CD14-positive monocyte (primary cell): ENCODE measurements around the gene AP5B1. TPM values are rescaled to one million over a fixed set of nuclear protein-coding genes. Genes with fewer than 3 reads are reported as not detected.

ENCODE experiments used
- DNase-seq, 3 donors: peaks; one replicate each; pipeline ENCODE4 v3.0.0-alpha.2; 2011 to 2022
- H2AFZ ChIP-seq: 2 replicates; pipeline ENCODE4 v1.6.0; 2012; ENCODE audit warnings: mild to moderate bottlenecking, low read depth, low read length, inconsistent platforms; ENCODE audit not compliant: insufficient read depth, poor library complexity, severe bottlenecking
- H3K27ac ChIP-seq, 2 donors: 1 replicate in 1 of 2; 2 replicates in 1 of 2; pipeline ENCODE4 v1.5.1; 2012 to 2013; ENCODE audit warnings: low read length in 2 of 2, control low read depth in 1 of 2, inconsistent platforms in 1 of 2, low read depth in 1 of 2, mild to moderate bottlenecking in 1 of 2
- H3K27me3 ChIP-seq, 2 donors: one replicate each; pipeline versions ENCODE4 v1.6.0 to v1.6.1; 2011 to 2013; ENCODE audit warnings: low read length in 2 of 2; ENCODE audit not compliant: control insufficient read depth in 2 of 2, insufficient read depth in 2 of 2
- H3K36me3 ChIP-seq, 2 donors: replicated peaks in 1 of 2; 1 replicate in 1 of 2; 2 replicates in 1 of 2; pipeline versions ENCODE4 v1.5.1 to v1.6.1; 2012 to 2013; ENCODE audit warnings: low read length in 2 of 2, control low read depth in 1 of 2, inconsistent platforms in 1 of 2, mild to moderate bottlenecking in 1 of 2; ENCODE audit not compliant: insufficient read depth in 2 of 2, control insufficient read depth in 1 of 2
- H3K4me1 ChIP-seq, 2 donors: 1 replicate in 1 of 2; 2 replicates in 1 of 2; pipeline versions ENCODE4 v1.5.1 to v1.6.1; 2012 to 2013; ENCODE audit warnings: low read length in 2 of 2, control low read depth in 1 of 2, inconsistent platforms in 1 of 2, mild to moderate bottlenecking in 1 of 2, moderate library complexity in 1 of 2; ENCODE audit not compliant: insufficient read depth in 2 of 2, control insufficient read depth in 1 of 2
- H3K4me2 ChIP-seq: replicated peaks from 2 replicates; pipeline ENCODE3; 2012; ENCODE audit warnings: low read length, moderate library complexity, mild to moderate bottlenecking; ENCODE audit not compliant: poor library complexity, severe bottlenecking; ENCODE audit errors: extremely low read depth
- H3K4me3 ChIP-seq, 3 experiments: fragments of 200-600 bp in 1 of 3; sonication (generic) in 1 of 3; replicated peaks in 1 of 3; 1 replicate in 2 of 3; 2 replicates in 1 of 3; pipeline ENCODE4 v1.5.1; 2011 to 2013; ENCODE audit warnings: low read length in 3 of 3, mild to moderate bottlenecking in 3 of 3, control low read depth in 2 of 3, low read depth in 2 of 3, inconsistent platforms in 1 of 3, moderate library complexity in 1 of 3
- H3K79me2 ChIP-seq: 2 replicates; pipeline ENCODE4 v1.6.0; 2012; ENCODE audit warnings: mild to moderate bottlenecking, control low read depth, inconsistent platforms, low read length, moderate library complexity; ENCODE audit not compliant: insufficient read depth
- H3K9ac ChIP-seq: 2 replicates; pipeline ENCODE4 v1.6.0; 2017; ENCODE audit warnings: low read length, mild to moderate bottlenecking; ENCODE audit not compliant: insufficient read depth, poor library complexity, severe bottlenecking
- H3K9me3 ChIP-seq, 2 donors: replicated peaks in 1 of 2; 1 replicate in 1 of 2; 2 replicates in 1 of 2; pipeline versions ENCODE4 v1.5.1 to v1.6.1; 2012 to 2013; ENCODE audit warnings: low read length in 2 of 2, control low read depth in 1 of 2; ENCODE audit not compliant: control insufficient read depth in 1 of 2, insufficient read depth in 1 of 2
- H4K20me1 ChIP-seq: 2 replicates; pipeline ENCODE4 v1.6.0; 2012; ENCODE audit warnings: mild to moderate bottlenecking, low read length, control low read depth, moderate library complexity; ENCODE audit not compliant: insufficient read depth
- H3K27ac Mint-ChIP-seq, 7 donors: one replicate each; pipeline ENCODE4 v1.8.0; 2020; ENCODE audit warnings: mild to moderate bottlenecking in 7 of 7, mixed read lengths in 7 of 7, moderate library complexity in 6 of 7, inconsistent platforms in 2 of 7
- H3K27me3 Mint-ChIP-seq, 3 donors: one replicate each; pipeline ENCODE4 v1.8.0; 2021 to 2022; ENCODE audit warnings: low read depth in 3 of 3, mild to moderate bottlenecking in 3 of 3, mixed read lengths in 3 of 3, moderate library complexity in 3 of 3, inconsistent platforms in 1 of 3
- H3K36me3 Mint-ChIP-seq, 2 donors: one replicate each; pipeline ENCODE4 v1.8.0; 2020; ENCODE audit warnings: mixed read lengths in 2 of 2, inconsistent platforms in 1 of 2, mild to moderate bottlenecking in 1 of 2
- H3K4me1 Mint-ChIP-seq: one replicate; pipeline ENCODE4 v1.8.0; 2020; ENCODE audit warnings: mild to moderate bottlenecking, mixed read lengths
- H3K4me3 Mint-ChIP-seq, 2 donors: one replicate each; pipeline ENCODE4 v1.8.0; 2020; ENCODE audit warnings: mild to moderate bottlenecking in 2 of 2, mixed read lengths in 2 of 2, moderate library complexity in 1 of 2
- H3K9me3 Mint-ChIP-seq, 7 donors: one replicate each; pipeline ENCODE4 v1.8.0; 2020 to 2022; ENCODE audit warnings: mixed read lengths in 7 of 7, mild to moderate bottlenecking in 6 of 7, moderate library complexity in 6 of 7, inconsistent platforms in 2 of 7
- WGBS: methylation state at CpG from one replicate; pipeline ENCODE4 v1.1.5; 2013; ENCODE audit warnings: missing lambda C conversion rate; ENCODE audit not compliant: insufficient coverage; 5-methylcytosine and 5-hydroxymethylcytosine counted together
- intact Hi-C, 2 donors: fragments of 100-400 bp; cut with micrococcal nuclease; formaldehyde crosslinking; loops; one replicate each; pipeline versions ENCODE4 v1.15.0 to v1.15.1; 2023
- polyA plus RNA-seq, 3 donors: library from polyadenylated mRNA; depleted of rRNA in 1 of 3; unstranded in 2 of 3; stranded (reverse) in 1 of 3; fragments of 300-500 nt in 2 of 3; fragments of >200 nt in 1 of 3; fragmentation: Illumina TruSeq in 2 of 3; gene quantifications; 1 replicate in 2 of 3; 2 replicates in 1 of 3; pipeline ENCODE4 v1.2.3, GENCODE V29; 2012 to 2021
- TF ChIP-seq, protein P1 (sequence below): fragments of 200-600 bp; IDR thresholded peaks from one replicate; pipeline ENCODE4 v1.8.0; 2022; ENCODE audit warnings: antibody characterized with exemption, mild to moderate bottlenecking

Gene AP5B1
- polyA plus RNA-seq, 3 donors = 33.7 to 46.4 (median 35.1) TPM

GRCh38 chr11:65788821-65789220, 8.0 kb upstream of the AP5B1 start:
- H3K36me3 ChIP-seq = no peaks in the 10 kb centered on the region
- no CpG with 5 or more reads among the region's 6 CpGs for WGBS
- H3K4me3 ChIP-seq = no peak overlapping the region
- H3K27me3 ChIP-seq = peaks cover 29 to 64% of the 10 kb centered on the region in 2 donors
- H3K27me3 Mint-ChIP-seq = peaks cover 55 to 67% (median 63%) of the 10 kb centered on the region in 3 donors
- H3K9me3 ChIP-seq = peaks cover 0 to 22% of the 10 kb centered on the region in 2 donors
- DNase-seq = no peak
- H4K20me1 ChIP-seq = no peaks in the 10 kb centered on the region
- no peak overlapping the region for H3K9ac ChIP-seq
- no peaks in the 10 kb centered on the region for H3K79me2 ChIP-seq
- no peak overlapping the region for H3K27ac ChIP-seq
- H3K9me3 Mint-ChIP-seq = peaks cover 0 to 22% (median 8%) of the 10 kb centered on the region in 7 donors
- intact Hi-C loops = no loop called here
- TF ChIP-seq, protein P1, sequence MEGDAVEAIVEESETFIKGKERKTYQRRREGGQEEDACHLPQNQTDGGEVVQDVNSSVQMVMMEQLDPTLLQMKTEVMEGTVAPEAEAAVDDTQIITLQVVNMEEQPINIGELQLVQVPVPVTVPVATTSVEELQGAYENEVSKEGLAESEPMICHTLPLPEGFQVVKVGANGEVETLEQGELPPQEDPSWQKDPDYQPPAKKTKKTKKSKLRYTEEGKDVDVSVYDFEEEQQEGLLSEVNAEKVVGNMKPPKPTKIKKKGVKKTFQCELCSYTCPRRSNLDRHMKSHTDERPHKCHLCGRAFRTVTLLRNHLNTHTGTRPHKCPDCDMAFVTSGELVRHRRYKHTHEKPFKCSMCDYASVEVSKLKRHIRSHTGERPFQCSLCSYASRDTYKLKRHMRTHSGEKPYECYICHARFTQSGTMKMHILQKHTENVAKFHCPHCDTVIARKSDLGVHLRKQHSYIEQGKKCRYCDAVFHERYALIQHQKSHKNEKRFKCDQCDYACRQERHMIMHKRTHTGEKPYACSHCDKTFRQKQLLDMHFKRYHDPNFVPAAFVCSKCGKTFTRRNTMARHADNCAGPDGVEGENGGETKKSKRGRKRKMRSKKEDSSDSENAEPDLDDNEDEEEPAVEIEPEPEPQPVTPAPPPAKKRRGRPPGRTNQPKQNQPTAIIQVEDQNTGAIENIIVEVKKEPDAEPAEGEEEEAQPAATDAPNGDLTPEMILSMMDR = no peak
- peak overlapping the region in 1 of 2 donors; percentile 92 for H3K4me3 Mint-ChIP-seq
- peaks cover 2 to 13% of the 10 kb centered on the region in 2 donors for H3K36me3 Mint-ChIP-seq
- H3K4me2 ChIP-seq = no peak overlapping the region
- peaks cover 34% of the 10 kb centered on the region for H3K4me1 Mint-ChIP-seq
- H3K4me1 ChIP-seq = peaks cover 28 to 36% of the 10 kb centered on the region in 2 donors
- H3K27ac Mint-ChIP-seq = no peak overlapping the region
- no peak overlapping the region for H2AFZ ChIP-seq

DNA sequence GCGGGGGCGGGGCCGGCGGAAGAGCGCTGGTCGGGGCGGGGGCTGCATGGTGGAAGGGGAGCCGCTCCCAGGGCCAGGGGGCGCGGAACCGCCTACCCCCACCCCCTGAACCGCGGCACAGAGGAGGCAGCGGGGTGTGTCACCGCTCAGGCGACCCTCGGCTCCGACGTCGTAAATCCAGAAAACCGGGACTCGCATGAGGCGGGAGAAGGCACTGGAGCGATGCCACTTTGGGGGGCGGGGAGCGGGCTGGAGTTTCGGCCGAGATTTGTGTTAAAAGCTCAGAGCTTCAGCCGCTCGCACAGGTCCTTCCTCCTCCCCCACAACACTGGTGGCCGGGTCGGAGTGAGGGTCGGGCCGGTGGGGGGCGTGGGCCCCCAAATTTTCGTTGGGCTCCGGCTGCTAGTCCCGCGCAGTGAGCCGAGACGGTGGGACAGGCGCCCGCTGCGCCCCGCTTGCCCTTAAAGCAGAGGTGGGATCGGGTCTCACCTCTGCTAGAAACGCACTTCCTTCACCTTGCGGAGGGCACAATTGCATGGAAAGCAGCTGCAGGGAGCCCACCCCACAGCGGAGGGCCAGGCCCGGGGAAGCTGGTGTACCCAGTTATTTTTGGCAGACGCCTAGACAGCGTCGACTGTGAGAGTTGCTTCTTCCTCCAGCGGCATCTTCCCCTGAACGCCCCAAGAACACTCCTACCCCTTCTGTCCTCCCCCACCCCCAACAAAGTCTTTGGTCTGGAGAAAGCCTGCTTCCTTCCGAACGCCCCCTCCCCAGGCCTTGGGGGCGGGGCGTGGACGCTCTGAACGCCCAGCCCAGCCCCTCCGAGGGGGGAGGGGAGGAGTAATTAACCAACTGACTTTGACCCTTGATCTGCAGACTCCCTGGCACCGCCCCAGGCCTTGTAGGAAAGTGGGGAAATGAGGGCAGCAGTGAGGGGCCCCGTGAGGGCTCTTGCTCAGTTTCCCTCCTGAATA, 7.2 kb upstream of the AP5B1 start:
- Histone ChIP-seq H3K36me3 (no peaks in the 10 kb centered on the region), H3K27ac (no peak overlapping the region), H3K79me2 (no peaks in the 10 kb centered on the region), H4K20me1 (no peaks in the 10 kb centered on the region), H3K4me1 (peaks cover 28 to 36% of the 10 kb centered on the region in 2 donors), H3K9me3 (peaks cover 0 to 22% of the 10 kb centered on the region in 2 donors), H3K27me3 (peaks cover 29 to 71% of the 10 kb centered on the region in 2 donors), H2AFZ (no peak overlapping the region), H3K4me2 (peak overlapping the region; percentile 50), H3K4me3 (peak overlapping the region in 1 of 3 experiments; percentile 37), H3K9ac (no peak overlapping the region)
- WGBS = 3% methylated on average over 41 of the region's 64 CpGs
- Mint-ChIP-seq H3K27me3 (peaks cover 61 to 74% (median 69%) of the 10 kb centered on the region in 3 donors), H3K27ac (peak overlapping the region in 1 of 7 donors; percentile 54), H3K4me3 (peak overlapping the region; percentile 50 to 92), H3K9me3 (peaks cover 0 to 22% (median 8%) of the 10 kb centered on the region in 7 donors), H3K36me3 (peaks cover 3 to 18% of the 10 kb centered on the region in 2 donors), H3K4me1 (peaks cover 34% of the 10 kb centered on the region)
- TF ChIP-seq, protein P1 = no peak
- DNase-seq = no peak
- intact Hi-C loops = no loop called here
